GM04503 (cell line): Measurements from ENCODE around the gene PPP1R26.

Experiments used
- DNase-seq: peaks from one replicate; pipeline ENCODE4 v3.0.0-alpha.2; 2012; ENCODE audit warnings: low read depth

PPP1R26 gene

GRCh38 chr9:135488013-135488330 lies 8.4 kb downstream of the PPP1R26 start:
- DNase-seq = no peak

- no peak for DNase-seq
Observed at GRCh38 chr9:135488527-135488926, 8.9 kb downstream of the PPP1R26 start.

DNA sequence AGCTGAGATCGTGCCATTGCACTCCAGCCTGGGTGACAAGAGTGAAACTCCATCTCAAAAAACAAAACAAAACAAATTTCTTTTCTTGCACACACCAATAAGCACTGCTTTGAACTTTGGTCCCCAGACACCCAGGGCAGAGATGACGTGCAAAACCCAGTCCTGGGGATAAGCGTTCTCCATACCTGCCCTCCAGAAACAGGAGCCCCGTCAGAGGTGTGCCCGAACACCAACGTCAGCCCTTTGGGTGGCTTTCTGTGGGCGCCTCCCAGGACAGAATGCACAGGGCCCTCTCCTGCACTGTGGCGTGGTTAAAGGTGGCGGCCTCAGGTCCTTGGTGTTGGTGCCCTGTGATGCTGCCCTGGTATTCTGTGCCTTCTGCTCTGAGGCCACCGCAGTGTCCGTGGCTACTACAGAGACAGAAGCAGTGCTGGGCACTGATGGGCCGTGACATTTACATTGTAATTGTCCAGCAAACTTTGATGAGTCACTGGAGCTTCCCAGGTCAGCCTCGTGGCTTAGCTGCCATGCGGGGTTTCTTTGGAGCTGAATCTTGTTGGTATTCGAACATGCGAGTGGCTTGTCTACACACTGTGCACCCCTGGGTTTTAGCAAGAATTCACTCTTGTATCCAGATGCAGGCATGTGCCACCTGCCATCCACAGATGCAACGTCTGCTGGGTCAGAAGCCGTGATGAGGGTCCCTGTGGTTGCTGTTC lies 9.8 kb downstream of the PPP1R26 start:
- no peak for DNase-seq

DNA sequence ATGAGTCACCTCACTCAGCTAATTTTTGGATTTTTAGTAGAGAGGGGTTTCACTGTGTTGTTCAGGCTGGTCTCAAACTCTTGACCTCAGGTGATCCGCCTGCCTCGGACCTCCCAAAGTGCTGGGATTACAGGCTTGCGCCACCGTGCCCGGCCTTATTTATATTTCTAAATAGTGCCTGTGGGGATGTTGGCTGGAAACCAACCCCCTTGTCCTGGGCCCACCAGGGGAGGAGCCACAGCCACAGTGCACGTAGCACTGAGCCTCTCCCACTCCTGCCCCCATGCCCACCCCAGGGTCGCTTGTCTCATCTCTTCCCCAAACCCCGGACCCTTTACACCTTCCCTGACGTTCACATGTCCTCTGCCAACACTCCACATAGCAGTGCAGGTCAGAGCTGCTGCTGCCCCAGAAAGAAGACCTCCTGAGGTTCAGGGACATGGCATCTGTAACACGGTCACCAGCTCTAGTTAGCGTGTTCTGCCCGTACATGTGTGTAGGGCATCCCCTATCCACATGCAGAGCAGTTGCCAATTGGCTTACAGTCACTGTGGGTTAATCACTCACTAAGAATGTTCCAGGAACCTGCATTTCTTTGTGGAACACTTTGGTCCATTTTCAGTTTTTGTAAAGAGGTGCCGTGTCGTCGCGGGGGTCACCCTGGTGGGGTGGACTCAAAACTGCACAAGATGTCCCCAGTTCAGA lies 10.7 kb downstream of the PPP1R26 start:
- no peak for DNase-seq

DNA sequence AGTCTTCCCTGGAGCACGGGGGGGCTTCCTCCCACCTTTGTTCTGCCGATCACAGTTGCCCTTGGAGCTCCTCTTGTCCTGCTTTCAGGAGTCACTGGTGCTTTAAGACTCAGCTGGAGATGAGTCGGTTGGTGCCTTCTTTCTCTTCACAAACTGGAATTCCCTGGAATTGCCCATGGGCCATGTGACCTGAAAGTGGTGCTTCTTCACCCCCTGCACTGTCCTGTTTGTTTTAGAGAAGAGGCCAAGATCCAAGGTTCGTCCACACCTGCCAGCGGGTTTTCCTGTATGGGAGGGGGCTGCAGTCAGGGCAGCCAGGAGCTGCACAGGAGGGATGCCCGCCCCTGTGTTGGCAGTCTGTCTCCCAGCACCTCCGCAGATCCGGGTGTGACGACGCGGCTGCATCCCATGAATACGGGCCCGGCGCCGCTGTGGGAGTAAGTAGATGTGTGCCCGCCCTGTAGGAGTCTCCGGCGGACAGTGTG lies 11.4 kb downstream of the PPP1R26 start:
- no peak for DNase-seq

DNA sequence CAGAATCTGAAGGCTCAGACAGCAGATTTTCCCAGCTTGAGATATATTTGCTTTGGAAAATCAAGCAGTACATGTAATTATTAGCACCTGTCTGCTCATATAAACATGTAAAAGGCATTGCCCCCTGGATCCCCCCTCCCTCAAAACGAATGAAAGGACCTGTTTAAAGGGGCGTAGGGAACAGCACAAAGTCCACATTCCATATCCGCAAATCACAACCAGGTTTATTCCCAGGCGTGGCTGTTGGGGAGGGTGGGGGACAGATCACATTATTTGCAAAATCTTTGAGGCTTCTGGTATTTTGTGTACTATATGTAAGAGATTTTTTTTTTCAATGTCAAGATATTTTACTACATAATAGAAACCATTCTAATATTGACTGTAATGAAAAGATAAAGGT lies 12.2 kb downstream of the PPP1R26 start:
- no peak for DNase-seq

DNA sequence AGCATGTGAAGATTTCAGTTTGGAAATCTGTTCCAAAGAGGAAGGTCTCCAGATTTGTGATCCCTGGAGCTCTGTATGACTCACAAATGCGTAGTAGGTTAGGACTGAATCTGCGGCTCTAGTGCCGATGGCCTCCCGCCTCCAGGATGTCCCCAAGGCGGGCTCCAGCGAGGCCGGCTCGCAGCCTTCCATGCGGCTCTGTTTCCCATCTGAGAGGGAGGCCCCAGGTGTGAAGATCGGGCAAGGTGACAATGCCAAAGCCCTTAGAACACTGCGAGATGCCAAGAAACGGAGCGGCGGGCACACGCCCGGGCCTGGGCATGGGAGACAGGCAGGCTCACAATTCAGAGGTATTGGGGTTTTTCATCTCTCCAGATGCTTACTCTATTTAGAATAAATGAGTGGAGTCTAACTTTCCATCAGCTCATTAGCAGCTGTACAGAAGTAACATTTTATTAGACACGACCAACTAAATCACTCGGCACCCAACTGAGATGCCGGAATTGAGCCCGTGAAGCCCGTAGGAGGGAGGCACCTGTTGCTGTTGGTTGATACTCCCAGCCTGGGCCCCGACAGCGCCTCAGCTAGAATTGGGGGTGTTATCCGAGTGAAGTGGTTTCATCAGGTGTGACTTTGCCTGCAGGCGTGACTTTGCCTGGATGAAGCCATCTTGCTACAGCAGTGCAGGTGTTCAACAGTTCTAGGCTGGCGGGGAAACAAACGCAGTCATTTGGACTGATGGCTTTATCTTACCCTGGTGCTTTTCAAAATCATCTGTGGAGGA lies 13.5 kb downstream of the PPP1R26 start:
- DNase-seq = no peak

GRCh38 chr9:135494791-135495559 lies 15.4 kb downstream of the PPP1R26 start:
- DNase-seq = no peak

DNA sequence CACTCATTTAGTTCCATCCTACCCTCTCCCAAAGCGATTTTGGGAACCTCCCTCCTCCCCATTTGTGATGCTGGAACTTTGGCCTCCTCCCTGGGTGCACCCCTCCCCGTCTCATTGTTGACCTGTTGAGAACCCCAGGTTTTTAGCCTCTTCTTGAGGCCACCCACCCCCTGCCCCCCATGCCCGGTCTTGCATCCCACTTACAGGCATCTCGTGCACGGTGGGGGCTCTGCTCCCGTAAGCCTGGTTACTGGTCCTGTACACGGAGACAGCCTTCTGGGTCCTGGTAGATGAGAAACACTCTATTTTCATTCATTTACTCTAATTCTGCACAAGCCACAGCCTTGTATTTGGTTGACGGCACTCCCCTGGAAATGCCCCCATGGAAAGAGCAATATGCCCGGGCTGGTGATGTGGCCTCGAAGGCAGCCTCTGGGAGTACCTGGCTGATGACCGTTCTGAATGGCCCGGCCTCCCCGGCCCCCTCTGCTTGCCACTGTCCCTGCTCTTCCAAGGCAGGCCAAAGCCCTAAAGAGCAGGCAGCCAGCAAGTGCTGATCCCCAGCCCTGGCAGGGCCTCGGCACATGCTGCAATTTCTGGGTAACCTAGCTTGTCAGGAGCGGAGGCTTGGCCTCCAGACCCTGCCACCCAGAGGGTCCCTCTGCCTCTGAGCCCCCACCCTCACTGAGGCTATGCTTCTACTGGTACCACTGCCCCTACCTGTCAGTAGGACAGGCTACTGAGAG lies 19.0 kb downstream of the PPP1R26 start:
- no peak for DNase-seq

DNA sequence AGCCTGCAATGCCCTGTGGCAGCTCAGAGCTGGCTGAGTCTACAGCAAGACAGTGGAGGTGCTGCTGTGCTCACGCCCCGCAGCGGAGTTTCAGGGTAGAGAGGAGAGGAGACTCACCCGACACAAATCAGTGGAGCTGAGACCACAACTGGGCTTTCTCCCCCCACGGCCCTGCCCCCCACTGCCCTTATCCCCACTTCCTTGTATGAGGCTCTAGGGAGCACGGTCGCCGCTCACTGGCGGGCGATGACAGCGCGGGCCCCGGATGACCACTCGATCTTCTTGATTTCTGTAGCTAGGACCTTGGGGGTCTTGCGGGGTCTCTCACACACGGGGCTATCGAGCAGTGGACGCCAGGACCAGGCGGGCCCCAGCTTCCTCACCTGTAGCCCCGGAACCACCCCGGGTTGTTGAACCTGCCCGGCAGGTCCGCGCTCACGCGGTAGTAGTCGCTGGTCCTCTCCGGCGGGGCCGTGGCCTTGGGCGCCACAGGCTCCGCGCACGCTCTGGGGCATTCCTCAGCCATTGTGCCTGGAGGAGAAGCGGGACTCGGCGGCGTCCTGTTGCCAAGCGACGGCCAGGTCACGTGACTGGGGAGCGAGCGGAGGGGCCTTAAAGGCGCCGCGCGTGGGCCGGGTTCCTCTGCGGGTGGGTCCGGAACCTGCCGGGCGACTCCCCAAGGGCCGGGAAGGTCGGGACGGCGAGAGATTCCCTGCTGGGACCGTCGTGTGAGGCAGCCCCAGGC lies 19.9 kb downstream of the PPP1R26 start:
- no peak for DNase-seq

GRCh38 chr9:135500071-135500524 lies 20.5 kb downstream of the PPP1R26 start:
- DNase-seq = no peak

- no peak for DNase-seq
Observed at GRCh38 chr9:135500525-135501260, 21.1 kb downstream of the PPP1R26 start, which contains the start of gene MRPS2. TSS of gene MRPS2 (plus strand) at chr9:135500682. CDS start at chr9:135500711, 29 bp downstream.

DNA sequence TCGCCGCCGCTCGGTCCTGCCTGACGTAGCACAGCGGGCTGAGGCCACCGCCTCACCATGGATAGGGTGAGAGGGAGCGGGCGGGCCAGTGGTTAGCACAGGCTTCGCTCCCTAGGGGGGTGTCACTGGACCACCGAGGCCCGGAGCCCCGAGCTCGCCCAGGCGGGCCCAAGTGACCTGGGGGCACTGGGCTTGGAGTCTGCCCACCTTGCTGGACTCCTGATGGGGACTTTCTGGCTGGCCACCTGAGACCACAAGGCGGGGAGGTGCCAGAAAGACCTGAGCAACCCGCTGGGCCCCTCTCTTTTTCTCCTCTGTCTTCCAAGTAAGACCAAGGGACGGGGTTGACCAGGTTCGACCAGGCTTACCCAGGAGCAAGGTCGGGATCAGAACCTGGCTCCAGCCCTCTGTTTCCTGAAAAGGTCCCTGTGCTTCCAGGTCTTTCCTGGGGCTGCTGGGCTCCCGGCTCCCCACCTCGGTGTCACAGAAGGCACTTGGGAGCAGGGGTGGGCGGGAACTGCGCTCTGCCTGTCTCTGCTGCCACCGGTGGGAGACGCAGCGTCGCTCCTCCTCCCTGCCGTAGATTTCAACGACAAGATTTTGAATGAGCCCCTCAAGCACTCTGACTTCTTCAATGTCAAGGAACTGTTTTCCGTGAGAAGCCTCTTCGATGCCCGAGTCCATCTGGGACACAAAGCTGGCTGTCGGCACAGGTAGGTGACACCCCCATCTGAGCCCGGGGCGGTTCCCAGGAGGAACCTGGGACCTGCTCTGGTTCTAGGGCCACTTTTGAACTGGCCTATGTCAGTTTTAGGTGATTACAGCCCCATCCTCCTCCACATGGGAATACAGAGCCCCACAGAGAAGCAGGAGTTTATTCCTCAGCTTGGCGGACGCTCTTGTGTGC lies 21.9 kb downstream of the PPP1R26 start:
- no peak for DNase-seq

- no peak for DNase-seq
Observed at GRCh38 chr9:135502168-135502872, 22.7 kb downstream of the PPP1R26 start.

GRCh38 chr9:135502873-135503321 lies 23.3 kb downstream of the PPP1R26 start:
- no peak for DNase-seq

DNA sequence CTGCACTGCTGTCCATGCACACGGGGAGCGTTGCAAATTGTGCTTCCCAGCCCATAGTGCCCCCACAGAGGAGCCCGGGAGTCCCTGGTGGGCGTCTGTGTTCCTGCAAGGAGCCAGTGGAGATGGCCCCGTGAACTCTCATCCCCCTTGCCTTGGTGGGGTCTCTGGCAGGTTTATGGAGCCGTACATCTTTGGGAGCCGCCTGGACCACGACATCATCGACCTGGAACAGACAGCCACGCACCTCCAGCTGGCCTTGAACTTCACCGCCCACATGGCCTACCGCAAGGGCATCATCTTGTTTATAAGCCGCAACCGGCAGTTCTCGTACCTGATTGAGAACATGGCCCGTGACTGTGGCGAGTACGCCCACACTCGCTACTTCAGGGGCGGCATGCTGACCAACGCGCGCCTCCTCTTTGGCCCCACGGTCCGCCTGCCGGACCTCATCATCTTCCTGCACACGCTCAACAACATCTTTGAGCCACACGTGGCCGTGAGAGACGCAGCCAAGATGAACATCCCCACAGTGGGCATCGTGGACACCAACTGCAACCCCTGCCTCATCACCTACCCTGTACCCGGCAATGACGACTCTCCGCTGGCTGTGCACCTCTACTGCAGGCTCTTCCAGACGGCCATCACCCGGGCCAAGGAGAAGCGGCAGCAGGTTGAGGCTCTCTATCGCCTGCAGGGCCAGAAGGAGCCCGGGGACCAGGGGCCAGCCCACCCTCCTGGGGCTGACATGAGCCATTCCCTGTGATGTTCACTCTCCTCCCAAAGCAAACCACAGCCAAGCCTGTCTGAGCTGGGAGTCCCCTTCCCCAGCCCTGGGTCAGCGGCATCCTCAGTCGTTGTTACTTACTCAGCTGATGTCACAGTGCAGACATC lies 24.0 kb downstream of the PPP1R26 start:
- no peak for DNase-seq
